HepG2 (cell line): ENCODE results near the gene SYS1. TPM values are rescaled to one million over a fixed set of nuclear protein-coding genes. Genes with fewer than 3 reads are reported as not detected.

ENCODE experiments used
- ATAC-seq: fragments of 200-7000 bp; cut with Tn5 transposase; 3 replicates; pipeline ENCODE4 v1.9.1; 2020; ENCODE audit warnings: mild to moderate bottlenecking, moderate library complexity
- BruUV-seq: library from RNA; stranded (reverse); fragments of 400-500 nt; replicated peaks from 2 replicates; lab custom pipeline; 2021; lab: Mats Ljungman, UMichigan
- CTCF ChIA-PET: fragments of 300-600 bp; formaldehyde crosslinking; extraction: SDS; loops from one replicate; lab custom pipeline; 2021; ENCODE audit warnings: low total read pairs, inconsistent platforms, low intra/inter-chr PET ratio; lab: Yijun Ruan, JAX
- POLR2A ChIA-PET: fragments of 350-600 bp; sonication (Branson Sonifier 250); formaldehyde crosslinking; loops from one replicate; lab custom pipeline; 2020; ENCODE audit warnings: antibody characterized with exemption, inconsistent platforms; lab: Yijun Ruan, JAX
- DNase-seq: peaks from one replicate; pipeline ENCODE4 v3.0.0-alpha.2; 2015; ENCODE audit warnings: low spot score
- FAIRE-seq: peaks from 3 replicates; lab custom pipeline; 2011; peaks lifted over from hg19 to GRCh38; lab: Jason Lieb, UNC
- H2AFZ ChIP-seq: one replicate; pipeline ENCODE4 v1.6.1; 2011; ENCODE audit warnings: low read length, inconsistent platforms
- H3K27ac ChIP-seq: fragments of 300-600 bp; 3 replicates; pipeline ENCODE4 v1.8.0; 2011; ENCODE audit warnings: mixed run types, mild to moderate bottlenecking, mixed read lengths, low read length, inconsistent platforms; ENCODE audit not compliant: insufficient read depth; ENCODE audit errors: extremely low read length
- H3K27me3 ChIP-seq, 2 experiments: fragments of 200-600 bp in 1 of 2; 2 replicates in 1 of 2; 3 replicates in 1 of 2; pipeline versions ENCODE4 v1.6.0 to v1.8.0; 2011; ENCODE audit warnings: low read length in 2 of 2, mild to moderate bottlenecking in 2 of 2, moderate library complexity in 2 of 2, inconsistent platforms in 1 of 2; ENCODE audit not compliant: insufficient read depth in 2 of 2, control insufficient read depth in 1 of 2
- H3K36me3 ChIP-seq, 2 experiments: fragments of 200-600 bp in 1 of 2; replicated peaks in 1 of 2; 2 replicates in 1 of 2; 3 replicates in 1 of 2; pipeline versions ENCODE4 v1.5.1 to v1.8.0; 2011; ENCODE audit warnings: low read length in 2 of 2, inconsistent platforms in 1 of 2; ENCODE audit not compliant: insufficient read depth in 2 of 2, control insufficient read depth in 1 of 2
- H3K4me1 ChIP-seq: 2 replicates; pipeline ENCODE4 v1.5.1; 2012; ENCODE audit warnings: low read length, inconsistent platforms; ENCODE audit not compliant: insufficient read depth
- H3K4me2 ChIP-seq: 2 replicates; pipeline ENCODE4 v1.6.0; 2011; ENCODE audit warnings: low read depth, low read length, inconsistent platforms
- H3K4me3 ChIP-seq, 3 experiments: fragments of 200-600 bp in 1 of 3; sonication (generic), shearing (Covaris generic) in 1 of 3; replicated peaks in 1 of 3; 2 replicates each; pipeline ENCODE4 v1.5.1; 2011 to 2016; ENCODE audit warnings: low read length in 3 of 3, inconsistent platforms in 2 of 3, low read depth in 2 of 3, mild to moderate bottlenecking in 2 of 3, control low read depth in 1 of 3, mixed read lengths in 1 of 3; ENCODE audit not compliant: insufficient read depth in 1 of 3
- H3K79me2 ChIP-seq: one replicate; pipeline ENCODE4 v1.6.1; 2011; ENCODE audit warnings: low read length, inconsistent platforms; ENCODE audit not compliant: insufficient read depth
- H3K9ac ChIP-seq: 2 replicates; pipeline ENCODE4 v1.6.0; 2011; ENCODE audit warnings: mild to moderate bottlenecking, low read depth, low read length, inconsistent platforms; ENCODE audit not compliant: insufficient read depth
- H3K9me3 ChIP-seq: 2 replicates; pipeline ENCODE4 v1.5.1; 2012; ENCODE audit warnings: mild to moderate bottlenecking, low read length
- H4K20me1 ChIP-seq: 2 replicates; pipeline ENCODE4 v1.6.0; 2011; ENCODE audit warnings: inconsistent platforms, mild to moderate bottlenecking, low read length, moderate library complexity; ENCODE audit not compliant: insufficient read depth
- AHR ChIP-seq: IDR thresholded peaks from 2 replicates; pipeline ENCODE4 v1.6.1; 2018; ENCODE audit warnings: missing genetic modification reagents, missing compliant biosample characterization
- ARID5B ChIP-seq: IDR thresholded peaks from 2 replicates; pipeline ENCODE4 v1.4.0; 2020; ENCODE audit warnings: mild to moderate bottlenecking, missing genetic modification reagents
- CAMTA2 ChIP-seq: sonication (generic); formaldehyde crosslinking; IDR thresholded peaks from 2 replicates; pipeline ENCODE4 v1.4.0; 2020; ENCODE audit warnings: mild to moderate bottlenecking, missing genetic modification reagents, borderline replicate concordance
- HNRNPL ChIP-seq: fragments of 200-400 bp; formaldehyde crosslinking; IDR thresholded peaks from 2 replicates; pipeline ENCODE4 v1.6.1; 2017; ENCODE audit warnings: mild to moderate bottlenecking, low read depth, low read length
- JUN ChIP-seq: sonication (generic); formaldehyde crosslinking; IDR thresholded peaks from 2 replicates; pipeline ENCODE4 v1.4.0; 2020; ENCODE audit warnings: mild to moderate bottlenecking, missing genetic modification reagents
- KMT2B ChIP-seq: IDR thresholded peaks from 2 replicates; pipeline ENCODE4 v1.6.1; 2016; ENCODE audit warnings: missing genetic modification reagents, missing compliant biosample characterization
- MIER2 ChIP-seq: IDR thresholded peaks from 2 replicates; pipeline ENCODE4 v1.6.1; 2016; ENCODE audit warnings: missing biosample characterization, missing genetic modification reagents
- RFX1 ChIP-seq: fragments of 450-650 bp; IDR thresholded peaks from 2 replicates; pipeline ENCODE4 v1.6.1; 2017
- SNAI1 ChIP-seq: sonication (generic); formaldehyde crosslinking; IDR thresholded peaks from 2 replicates; pipeline ENCODE4 v1.5.0; 2020; ENCODE audit warnings: mild to moderate bottlenecking, missing genetic modification reagents, borderline replicate concordance
- TBL1XR1 ChIP-seq: fragments of 150-350 bp; IDR thresholded peaks from 2 replicates; pipeline ENCODE4 v1.6.1; 2014; ENCODE audit warnings: borderline replicate concordance, low read length; ENCODE audit not compliant: partially characterized antibody
- TBX3 ChIP-seq: fragments of 450-650 bp; IDR thresholded peaks from 2 replicates; pipeline ENCODE4 v1.6.1; 2017; ENCODE audit warnings: antibody characterized with exemption, mild to moderate bottlenecking, inconsistent platforms, borderline replicate concordance
- TCF12 ChIP-seq, 2 experiments: fragments of 450-650 bp in 1 of 2; sonication (generic) in 1 of 2; formaldehyde crosslinking in 1 of 2; IDR thresholded peaks; 2 replicates each; pipeline versions ENCODE4 v1.6.1 to v1.8.0; 2017 to 2022; ENCODE audit warnings: antibody characterized with exemption in 1 of 2, mild to moderate bottlenecking in 1 of 2, missing genetic modification reagents in 1 of 2, moderate library complexity in 1 of 2
- TEAD2 ChIP-seq: sonication (generic); formaldehyde crosslinking; IDR thresholded peaks from 2 replicates; pipeline ENCODE4 v1.9.0; 2021; ENCODE audit warnings: missing genetic modification reagents
- ZBTB37 ChIP-seq: sonication (generic); formaldehyde crosslinking; IDR thresholded peaks from 2 replicates; pipeline ENCODE4 v1.4.0; 2020; ENCODE audit warnings: mild to moderate bottlenecking, missing genetic modification reagents
- ZNF234 ChIP-seq: sonication (generic); formaldehyde crosslinking; conservative IDR thresholded peaks from 2 replicates; pipeline ENCODE4 v1.5.1; 2020; ENCODE audit warnings: mild to moderate bottlenecking, missing genetic modification reagents
- ZSCAN25 ChIP-seq: sonication (generic); formaldehyde crosslinking; IDR thresholded peaks from 2 replicates; pipeline ENCODE4 v1.8.0; 2022; ENCODE audit warnings: mild to moderate bottlenecking, missing genetic modification reagents
- ZSCAN9 ChIP-seq: IDR thresholded peaks from 2 replicates; pipeline ENCODE4 v1.6.1; 2016; ENCODE audit warnings: borderline replicate concordance
- WGBS: methylation state at CpG from one replicate; pipeline ENCODE4 v1.1.6; 2017; ENCODE audit warnings: low lambda C conversion rate; 5-methylcytosine and 5-hydroxymethylcytosine counted together
- in situ Hi-C: cut with HindIII; loops from 2 replicates; pipeline ENCODE4 v1.10.0; 2017; ENCODE audit warnings: low pct_unique_long_range_greater_than_20kb; ENCODE audit not compliant: extremely low pct_ligation_motif_present
- intact Hi-C: fragments of 100-400 bp; cut with micrococcal nuclease; formaldehyde crosslinking; loops from one replicate; pipeline ENCODE4 v1.10.0; 2022; ENCODE audit not compliant: unreplicated experiment
- polyA plus RNA-seq, 8 experiments: library from polyadenylated mRNA; depleted of rRNA in 3 of 8; stranded (reverse) in 7 of 8; unstranded in 1 of 8; fragments of >200 nt; fragmentation: Illumina TruSeq in 4 of 8; extraction: Trizol in 4 of 8; gene quantifications; 2 replicates each; pipeline versions ENCODE4 v1.2.1 to v1.2.3, GENCODE V29; 2011 to 2016; ENCODE audit warnings: low read depth in 4 of 8, missing spikeins in 1 of 8, mixed read lengths in 1 of 8; ENCODE audit not compliant: insufficient read depth in 1 of 8
- total RNA-seq, 5 experiments: library from RNA; depleted of rRNA; stranded (reverse); fragments of >200 nt; fragmentation: Illumina TruSeq; extraction: Trizol; gene quantifications; 2 replicates each; pipeline ENCODE4 v1.2.3, GENCODE V29; 2016; ENCODE audit warnings: low read depth in 1 of 5

SYS1 gene
- total and polyA plus RNA-seq, 2 of the 13 experiments (the other 11 are each of a cell fraction or from before 2014, with no cell fraction given): 38.3 to 65.6 TPM

- TF ChIP-seq ZBTB37 (CRISPR knock-in tag) (peak; percentile 41; the same call in 1 of the 2 replicates), SNAI1 (CRISPR knock-in tag) (no peak), HNRNPL (peak; percentile 79; the same call in 1 of the 2 replicates)
These were observed 21.4 kb upstream of the SYS1 start (continued) for GRCh38 chr20:45341579-45341938.

GRCh38 chr20:45341939-45342854 is 20.8 kb upstream of the SYS1 start:
- intact Hi-C loops (loop anchor here (5.0 kb wide), 2 partner anchors 75 to 630 kb away; partner anchors contain the start of genes PIGT and ZNF335), in situ Hi-C loops (no loop called here)
- Histone ChIP-seq H3K4me3 (peak overlapping the region; percentile 49 to 87 (median 54)), H3K36me3 (no peaks in the 10 kb centered on the region), H2AFZ (no peak overlapping the region), H3K9ac (peak overlapping the region; percentile 66), H3K79me2 (peaks cover 61% of the 10 kb centered on the region), H3K27ac (peak overlapping the region; percentile 80), H4K20me1 (peaks cover 7% of the 10 kb centered on the region; the same call in 1 of the 2 replicates), H3K9me3 (no peaks in the 10 kb centered on the region), H3K4me2 (peak overlapping the region; percentile 99), H3K27me3 (no peaks in the 10 kb centered on the region; a peak in 1 of 5 replicates), H3K4me1 (peaks cover 100% of the 10 kb centered on the region)
- ChIA-PET POLR2A (interaction anchor here (0.6 to 23.9 kb wide), 20 partner anchors 9 to 1784 kb away, joined by 3 to 1422 read pairs (median 5); partner anchors contain the start of genes PIGT, SDC4, SYS1 and ZSWIM1), CTCF (no interaction called here)
- WGBS: 2% methylated on average over 14 of the region's 16 CpGs
- peak; percentile 95 for FAIRE-seq
- ATAC-seq: peak; percentile 35
- peak; percentile 94 for DNase-seq
- BruUV-seq: no TSS peak
- no peak for TF ChIP-seq TEAD2 (CRISPR knock-in tag)
- peak; percentile 81; the same call in 1 of the 2 replicates for TF ChIP-seq CAMTA2 (CRISPR knock-in tag)
- TF ChIP-seq RFX1: no peak
- TF ChIP-seq TCF12 (IDR thresholded peaks at IDR 0.05): no peak
- TF ChIP-seq TCF12 (CRISPR knock-in tag; IDR thresholded peaks at IDR 0.05): no peak; the same call in 1 of the 2 replicates
- TF ChIP-seq ARID5B (CRISPR knock-in tag): peak; percentile 61
- no peak for TF ChIP-seq TBX3
- TF ChIP-seq ZNF234 (CRISPR knock-in tag): no peak
- TF ChIP-seq ZSCAN25 (CRISPR knock-in tag): no peak; the same call in none of the 2 replicates
- TF ChIP-seq AHR (CRISPR knock-in tag): peak; percentile 82; the same call in 1 of the 2 replicates
- TF ChIP-seq KMT2B (CRISPR knock-in tag): no peak
- peak; percentile 2 for TF ChIP-seq TBL1XR1
- peak; percentile 62; the same call in 1 of the 2 replicates for TF ChIP-seq JUN
- no peak for TF ChIP-seq ZSCAN9 (CRISPR knock-in tag)
- no peak for TF ChIP-seq MIER2 (CRISPR knock-in tag)
